Lower leg skin (tissue), 4 donors: ENCODE measurements around the gene MIEF2. TPM values are rescaled to one million over a fixed set of nuclear protein-coding genes. Genes with fewer than 3 reads are reported as not detected.

Experiments
- DNase-seq, 2 donors: peaks; one replicate each; pipeline ENCODE4 v3.0.0-alpha.2; 2019; ENCODE audit warnings: low spot score in 2 of 2
- H3K4me3 ChIP-seq: fragments of 200-600 bp; sonication (generic); 2 replicates; pipeline ENCODE4 v1.5.1; 2017; ENCODE audit warnings: mild to moderate bottlenecking, low read depth; ENCODE audit not compliant: poor library complexity, severe bottlenecking
- CTCF ChIP-seq, 3 donors: fragments of 450-650 bp; IDR thresholded peaks; one replicate each; pipeline ENCODE4 v1.5.1; 2016; ENCODE audit warnings: antibody characterized with exemption in 3 of 3, mild to moderate bottlenecking in 3 of 3, moderate library complexity in 2 of 3
- POLR2A ChIP-seq, 2 donors: fragments of 450-650 bp; IDR thresholded peaks; one replicate each; pipeline ENCODE4 v1.6.1; 2016 to 2017; ENCODE audit warnings: antibody characterized with exemption in 2 of 2, mild to moderate bottlenecking in 1 of 2, moderate library complexity in 1 of 2
- WGBS, 2 donors: methylation state at CpG; one replicate each; pipeline ENCODE4 v1.1.5; 2018; 5-methylcytosine and 5-hydroxymethylcytosine counted together
- intact Hi-C: fragments of 100-400 bp; cut with DNase I; formaldehyde crosslinking; loops from one replicate; pipeline ENCODE4 v1.15.0; 2023; ENCODE audit warnings: low total_unique reads
- total RNA-seq, 4 donors: library from RNA; depleted of rRNA; stranded (reverse); fragments of >200 nt; gene quantifications; one replicate each; pipeline ENCODE4 v1.1.0, GENCODE V29; 2016

Gene MIEF2
- total RNA-seq, 4 donors from 2014 or later = 24.3 to 57.7 (median 34.2) TPM

GRCh38 chr17:18228176-18228682 is 32.2 kb upstream of the MIEF2 start:
- 82 to 90% methylated on average over 10 of the region's 10 CpGs for WGBS, 2 donors
- no peak overlapping the region for H3K4me3 ChIP-seq
- TF ChIP-seq CTCF (IDR thresholded peaks at IDR 0.05) (no peak), POLR2A (IDR thresholded peaks at IDR 0.05) (no peak)
- intact Hi-C loops = no loop called here
- no peak for DNase-seq

GRCh38 chr17:18229254-18229653 is 31.2 kb upstream of the MIEF2 start:
- no peak overlapping the region for H3K4me3 ChIP-seq
- TF ChIP-seq POLR2A (IDR thresholded peaks at IDR 0.05) (no peak), CTCF (IDR thresholded peaks at IDR 0.05) (no peak)
- 77 to 80% methylated on average over 4 of the region's 4 CpGs for WGBS, 2 donors
- intact Hi-C loops = no loop called here
- DNase-seq = no peak

GRCh38 chr17:18229771-18230170 is 30.7 kb upstream of the MIEF2 start:
- H3K4me3 ChIP-seq = no peak overlapping the region
- DNase-seq = no peak
- intact Hi-C loops = no loop called here
- no peak for TF ChIP-seq CTCF (IDR thresholded peaks at IDR 0.05)
- no peak for TF ChIP-seq POLR2A (IDR thresholded peaks at IDR 0.05)
- WGBS, 2 donors = 95 to 98% methylated on average over 6 to 7 of the region's 7 CpGs

- intact Hi-C loops = no loop called here
Observed at GRCh38 chr17:18230288-18231141, 29.9 kb upstream of the MIEF2 start.

GRCh38 chr17:18231164-18231563 is 29.3 kb upstream of the MIEF2 start:
- DNase-seq = no peak
- TF ChIP-seq POLR2A (IDR thresholded peaks at IDR 0.05) (no peak), CTCF (IDR thresholded peaks at IDR 0.05) (no peak)
- intact Hi-C loops = no loop called here
- WGBS, 2 donors = 69 to 73% methylated on average over 9 of the region's 9 CpGs
- no peak overlapping the region for H3K4me3 ChIP-seq

More at GRCh38 chr17:18230288-18231141, 29.9 kb upstream of the MIEF2 start:
- no peak for DNase-seq
- 81 to 85% methylated on average over 12 of the region's 14 CpGs for WGBS, 2 donors
- H3K4me3 ChIP-seq = no peak overlapping the region
- TF ChIP-seq CTCF (IDR thresholded peaks at IDR 0.05) (no peak), POLR2A (IDR thresholded peaks at IDR 0.05) (no peak)
